ENCODE data around the gene CPLX1. TPM values are rescaled to one million over a fixed set of nuclear protein-coding genes. Genes with fewer than 3 reads are reported as not detected.

Gene CPLX1
- total RNA-seq, 1 experiment from 2014 or later: 14.5 TPM

- no peak for TF ChIP-seq ZFX (IDR thresholded peaks at IDR 0.05)
- no peak for TF ChIP-seq YY1 (IDR thresholded peaks at IDR 0.05; ENCODE audit: extremely low read depth, insufficient replicate concordance, low read depth, low read length)
- no peak for TF ChIP-seq POLR2AphosphoS5 (IDR thresholded peaks at IDR 0.05; ENCODE audit: low read depth, low read length)
- TF ChIP-seq FOSL1 (IDR thresholded peaks at IDR 0.05; ENCODE audit: low read depth): no peak
- TF ChIP-seq CTCF (IDR thresholded peaks at IDR 0.05 in 2 of 3, conservative IDR thresholded peaks at IDR 0.05 in 1 of 3; ENCODE audit: borderline replicate concordance in 1 of 3, insufficient read depth in 1 of 3, low read depth in 2 of 3, low read length in 2 of 3): no peak
- no peak for TF ChIP-seq TCF7L2 (IDR thresholded peaks at IDR 0.05; ENCODE audit: borderline replicate concordance, extremely low read depth, insufficient read depth, insufficient read length)
- TF ChIP-seq CBX3 (IDR thresholded peaks at IDR 0.05; ENCODE audit: low read depth): no peak
- RAD21 ChIA-PET (ENCODE audit: low non-redundant PET in 1 of 2, low total read pairs in 2 of 2, uncharacterized antibody in 2 of 2, unreplicated experiment in 2 of 2): no interaction called here
- no peaks in the 10 kb centered on the region for H4K20me1 ChIP-seq (ENCODE audit: insufficient read depth)
- intact Hi-C loops (cut with micrococcal nuclease): no loop called here
- H3K36me3 ChIP-seq (ENCODE audit: control insufficient read depth in 1 of 2, insufficient read depth in 2 of 2, low read length in 2 of 2): peaks cover 5 to 16% of the 10 kb centered on the region in 2 experiments; a peak in 3 of 4 replicates
- no TSS peak for BruUV-seq (replicated peaks)
- H3K9me2 ChIP-seq (ENCODE audit: insufficient read depth): no peaks in the 10 kb centered on the region
- no peaks in the 10 kb centered on the region for H3K4me1 ChIP-seq (ENCODE audit: control insufficient read depth in 1 of 2, insufficient read depth in 2 of 2, low read length in 2 of 2)
- no peak overlapping the region for H3K9ac ChIP-seq (ENCODE audit: low read length)
- no peaks in the 10 kb centered on the region for H3K9me3 ChIP-seq (ENCODE audit: control insufficient read depth in 1 of 2, insufficient read depth in 1 of 2, low read depth in 1 of 2, low read length in 2 of 2)
- H3K79me2 ChIP-seq (ENCODE audit: insufficient read depth, low read length): no peaks in the 10 kb centered on the region
- CTCF ChIA-PET: no interaction called here
- no peak overlapping the region for H3K4me3 ChIP-seq (replicated peaks in 1 of 2; ENCODE audit: low read depth in 1 of 2, low read length in 2 of 2)
- H3K4me2 ChIP-seq (ENCODE audit: low read length): no peak overlapping the region
- H2AFZ ChIP-seq (ENCODE audit: low read depth, low read length, poor library complexity, severe bottlenecking): no peak overlapping the region
- H3K27ac ChIP-seq (ENCODE audit: low read depth, low read length): no peak overlapping the region
- DNase-seq (ENCODE audit: low read depth, low spot score) (no peak), ATAC-seq (no peak)
- POLR2A ChIA-PET: no interaction called here
- H3K27me3 ChIP-seq (ENCODE audit: insufficient read depth, low read length): no peaks in the 10 kb centered on the region
These were observed 29.9 kb upstream of the CPLX1 start for GRCh38 chr4:855880-856224.

GRCh38 chr4:854356-854755, 28.4 kb upstream of the CPLX1 start:
- CTCF ChIA-PET: no interaction called here
- H3K4me1 ChIP-seq (ENCODE audit: control insufficient read depth in 1 of 2, insufficient read depth in 2 of 2, low read length in 2 of 2): no peaks in the 10 kb centered on the region
- no peak for DNase-seq (ENCODE audit: low read depth, low spot score)
- no peaks in the 10 kb centered on the region for H4K20me1 ChIP-seq (ENCODE audit: insufficient read depth)
- H3K79me2 ChIP-seq (ENCODE audit: insufficient read depth, low read length): no peaks in the 10 kb centered on the region
- H3K9ac ChIP-seq (ENCODE audit: low read length): no peak overlapping the region
- intact Hi-C loops (cut with micrococcal nuclease): no loop called here
- POLR2A ChIA-PET: no interaction called here
- no peaks in the 10 kb centered on the region for H3K27me3 ChIP-seq (ENCODE audit: insufficient read depth, low read length)
- no peak overlapping the region for H3K4me3 ChIP-seq (replicated peaks in 1 of 2; ENCODE audit: low read depth in 1 of 2, low read length in 2 of 2)
- no peak overlapping the region for H3K27ac ChIP-seq (ENCODE audit: low read depth, low read length)
- peaks cover 0 to 12% of the 10 kb centered on the region in 2 experiments; a peak in 3 of 4 replicates for H3K36me3 ChIP-seq (ENCODE audit: control insufficient read depth in 1 of 2, insufficient read depth in 2 of 2, low read length in 2 of 2)
- RAD21 ChIA-PET (ENCODE audit: low non-redundant PET in 1 of 2, low total read pairs in 2 of 2, uncharacterized antibody in 2 of 2, unreplicated experiment in 2 of 2): no interaction called here
- H3K9me3 ChIP-seq (ENCODE audit: control insufficient read depth in 1 of 2, insufficient read depth in 1 of 2, low read depth in 1 of 2, low read length in 2 of 2): no peaks in the 10 kb centered on the region
- H3K4me2 ChIP-seq (ENCODE audit: low read length): no peak overlapping the region
- no peaks in the 10 kb centered on the region for H3K9me2 ChIP-seq (ENCODE audit: insufficient read depth)
- no peak for TF ChIP-seq SP1 (IDR thresholded peaks at IDR 0.05; ENCODE audit: low read depth)
- TF ChIP-seq POLR2AphosphoS5 (IDR thresholded peaks at IDR 0.05; ENCODE audit: low read depth, low read length): no peak
- no peak for TF ChIP-seq ZFX (IDR thresholded peaks at IDR 0.05)
- no peak for TF ChIP-seq ZBTB33 (IDR thresholded peaks at IDR 0.05; ENCODE audit: extremely low read depth, insufficient replicate concordance, low read length)
- TF ChIP-seq EZH2 (IDR thresholded peaks at IDR 0.05): no peak
- no peak for TF ChIP-seq CBX3 (IDR thresholded peaks at IDR 0.05; ENCODE audit: low read depth)
- no peak for TF ChIP-seq REST (IDR thresholded peaks at IDR 0.05; ENCODE audit: low read depth)
- no peak for TF ChIP-seq EZH2phosphoT487 (IDR thresholded peaks at IDR 0.05; ENCODE audit: borderline replicate concordance)
- no TSS peak for BruUV-seq (replicated peaks)
- ATAC-seq: no peak
- no peak overlapping the region for H2AFZ ChIP-seq (ENCODE audit: low read depth, low read length, poor library complexity, severe bottlenecking)
